ENCODE data around the gene LRP4.

The LRP4 gene

GRCh38 chr11:46849631-46850030 is 68.7 kb downstream of the LRP4 start:
- Histone ChIP-seq H3K4me1 (ENCODE audit: insufficient read depth, low read length, severe bottlenecking) (peaks cover 24% of the 10 kb centered on the region), H3K4me3 (ENCODE audit: low read depth, low read length, poor library complexity, severe bottlenecking) (no peak overlapping the region), H3K27ac (ENCODE audit: low read depth, low read length, poor library complexity, severe bottlenecking) (no peak overlapping the region), H3K9ac (ENCODE audit: low read length) (no peak overlapping the region), H3K4me2 (ENCODE audit: low read length) (no peak overlapping the region), H3K79me2 (ENCODE audit: insufficient read depth, low read length) (peaks cover 10% of the 10 kb centered on the region), H3F3A (ENCODE audit: insufficient read depth, low read length) (no peaks in the 10 kb centered on the region), H2AFZ (ENCODE audit: low read length) (no peak overlapping the region), H3K9me3 (ENCODE audit: low read length) (no peaks in the 10 kb centered on the region), H4K20me1 (ENCODE audit: insufficient read depth, low read length) (no peaks in the 10 kb centered on the region), H3K36me3 (ENCODE audit: insufficient read depth, low read length) (no peaks in the 10 kb centered on the region), H3K9me2 (ENCODE audit: low read depth, low read length) (no peaks in the 10 kb centered on the region), H3K27me3 (ENCODE audit: insufficient read depth, low read length) (no peaks in the 10 kb centered on the region)
- TF ChIP-seq EZH2 (IDR thresholded peaks at IDR 0.05; ENCODE audit: borderline replicate concordance, low read length) (no peak), CTCF (IDR thresholded peaks at IDR 0.05; ENCODE audit: low read length) (no peak)

- TF ChIP-seq EZH2 (IDR thresholded peaks at IDR 0.05; ENCODE audit: borderline replicate concordance, low read length) (no peak), CTCF (IDR thresholded peaks at IDR 0.05; ENCODE audit: low read length) (no peak)
- Histone ChIP-seq H3K4me1 (ENCODE audit: insufficient read depth, low read length, severe bottlenecking) (peaks cover 32% of the 10 kb centered on the region), H3K4me3 (ENCODE audit: low read depth, low read length, poor library complexity, severe bottlenecking) (peak overlapping the region; percentile 83), H3K27ac (ENCODE audit: low read depth, low read length, poor library complexity, severe bottlenecking) (no peak overlapping the region), H3K27me3 (ENCODE audit: insufficient read depth, low read length) (no peaks in the 10 kb centered on the region), H3K79me2 (ENCODE audit: insufficient read depth, low read length) (peaks cover 40% of the 10 kb centered on the region), H3K36me3 (ENCODE audit: insufficient read depth, low read length) (peaks cover 7% of the 10 kb centered on the region; the same call in 1 of the 2 replicates), H3K4me2 (ENCODE audit: low read length) (peak overlapping the region; percentile 91), H3K9me2 (ENCODE audit: low read depth, low read length) (no peaks in the 10 kb centered on the region), H3F3A (ENCODE audit: insufficient read depth, low read length) (no peaks in the 10 kb centered on the region), H3K9me3 (ENCODE audit: low read length) (no peaks in the 10 kb centered on the region), H3K9ac (ENCODE audit: low read length) (peak overlapping the region; percentile 82), H4K20me1 (ENCODE audit: insufficient read depth, low read length) (no peaks in the 10 kb centered on the region), H2AFZ (ENCODE audit: low read length) (peak overlapping the region; percentile 73; the same call in 1 of the 2 replicates)
Measured at GRCh38 chr11:46846510-46846830, 71.9 kb downstream of the LRP4 start.

GRCh38 chr11:46845740-46846509 is 72.4 kb downstream of the LRP4 start, which contains the start of gene CKAP5:
TSS of gene CKAP5 (minus strand) at chr11:46846280. CDS start at chr11:46821231, 25,049 bp downstream.
- no peaks in the 10 kb centered on the region for H4K20me1 ChIP-seq (ENCODE audit: insufficient read depth, low read length)
- H3K79me2 ChIP-seq (ENCODE audit: insufficient read depth, low read length), result peaks cover 46% of the 10 kb centered on the region
- peak within 1 kb of the TSS; percentile 64 for H3K27ac ChIP-seq (ENCODE audit: low read depth, low read length, poor library complexity, severe bottlenecking)

More at GRCh38 chr11:46845740-46846509, 72.4 kb downstream of the LRP4 start, which contains the start of gene CKAP5:
- no peaks in the 10 kb centered on the region for H3K9me3 ChIP-seq (ENCODE audit: low read length)
- H3K4me3 ChIP-seq (ENCODE audit: low read depth, low read length, poor library complexity, severe bottlenecking), result peak within 1 kb of the TSS; percentile 83
- no peak for TF ChIP-seq CTCF (IDR thresholded peaks at IDR 0.05; ENCODE audit: low read length)
- TF ChIP-seq EZH2 (IDR thresholded peaks at IDR 0.05; ENCODE audit: borderline replicate concordance, low read length), result no peak
- no peaks in the 10 kb centered on the region for H3K9me2 ChIP-seq (ENCODE audit: low read depth, low read length)
- H3K27me3 ChIP-seq (ENCODE audit: insufficient read depth, low read length), result no peaks in the 10 kb centered on the region
- peaks cover 32% of the 10 kb centered on the region for H3K4me1 ChIP-seq (ENCODE audit: insufficient read depth, low read length, severe bottlenecking)
- H2AFZ ChIP-seq (ENCODE audit: low read length), result peak within 1 kb of the TSS; percentile 73; the same call in 1 of the 2 replicates
- peak within 1 kb of the TSS; percentile 91 for H3K4me2 ChIP-seq (ENCODE audit: low read length)
- peaks cover 12% of the 10 kb centered on the region; the same call in 1 of the 2 replicates for H3K36me3 ChIP-seq (ENCODE audit: insufficient read depth, low read length)
- peak within 1 kb of the TSS; percentile 82 for H3K9ac ChIP-seq (ENCODE audit: low read length)
- H3F3A ChIP-seq (ENCODE audit: insufficient read depth, low read length), result no peaks in the 10 kb centered on the region

Data from OCI-LY1 (cell line).